Breast epithelium (tissue), 4 donors: ENCODE data around the gene TRPV3. TPM values are rescaled to one million over a fixed set of nuclear protein-coding genes. Genes with fewer than 3 reads are reported as not detected.
A peak's percentile ranks its signal among the peaks of the same experiment; 100 is the strongest.

Experiments used
- DNase-seq, 2 donors: peaks; one replicate each; pipeline ENCODE4 v3.0.0-alpha.2; 2019; ENCODE audit warnings: low spot score in 2 of 2
- H3K27ac ChIP-seq, 2 donors: fragments of 200-600 bp; sonication (generic) in 1 of 2; one replicate each; pipeline ENCODE4 v1.5.1; 2016 to 2019; ENCODE audit warnings: mild to moderate bottlenecking in 1 of 2
- H3K27me3 ChIP-seq, 2 donors: fragments of 200-600 bp; sonication (generic) in 1 of 2; one replicate each; pipeline versions ENCODE4 v1.5.1 to v1.6.0; 2017 to 2019; ENCODE audit warnings: control low read depth in 1 of 2, mild to moderate bottlenecking in 1 of 2
- H3K36me3 ChIP-seq: fragments of 200-600 bp; one replicate; pipeline ENCODE4 v1.5.1; 2019
- H3K4me1 ChIP-seq, 2 donors: fragments of 200-600 bp; sonication (generic); one replicate each; pipeline ENCODE4 v1.5.1; 2016 to 2019; ENCODE audit warnings: control low read depth in 1 of 2
- H3K4me3 ChIP-seq, 3 donors: fragments of 200-600 bp; sonication (generic); 1 replicate in 2 of 3; 2 replicates in 1 of 3; pipeline ENCODE4 v1.5.1; 2016 to 2019; ENCODE audit warnings: mild to moderate bottlenecking in 3 of 3, moderate library complexity in 2 of 3
- H3K9me3 ChIP-seq, 2 donors: fragments of 200-600 bp; sonication (generic) in 1 of 2; one replicate each; pipeline ENCODE4 v1.5.1; 2016 to 2019; ENCODE audit warnings: control low read depth in 1 of 2
- CTCF ChIP-seq, 3 donors: fragments of 450-650 bp; IDR thresholded peaks; one replicate each; pipeline ENCODE4 v1.5.1; 2016 to 2017; ENCODE audit warnings: antibody characterized with exemption in 3 of 3, mild to moderate bottlenecking in 3 of 3, moderate library complexity in 3 of 3
- POLR2A ChIP-seq: fragments of 450-650 bp; IDR thresholded peaks from one replicate; pipeline ENCODE4 v1.6.1; 2016; ENCODE audit warnings: antibody characterized with exemption, mild to moderate bottlenecking, moderate library complexity
- POLR2AphosphoS5 ChIP-seq, 3 donors: sonication (generic); formaldehyde crosslinking; IDR thresholded peaks; one replicate each; pipeline ENCODE4 v1.6.1; 2017; ENCODE audit warnings: antibody characterized with exemption in 3 of 3
- intact Hi-C: fragments of 100-400 bp; cut with DNase I; formaldehyde crosslinking; loops from one replicate; pipeline ENCODE4 v1.15.1; 2023; ENCODE audit warnings: low total_unique reads
- total RNA-seq, 3 donors: library from RNA; depleted of rRNA; stranded (reverse); fragments of >200 nt; gene quantifications; one replicate each; pipeline ENCODE4 v1.1.0, GENCODE V29; 2016

Gene TRPV3
- total RNA-seq, 3 donors from 2014 or later: 0.98 to 1.1 (median 1.0) TPM

GRCh38 chr17:3600529-3601205 lies 43.1 kb upstream of the TRPV3 start:
- no peak for DNase-seq
- no peak overlapping the region for H3K27ac ChIP-seq
- H3K9me3 ChIP-seq: no peaks in the 10 kb centered on the region
- H3K27me3 ChIP-seq: no peaks in the 10 kb centered on the region
- intact Hi-C loops: no loop called here
- TF ChIP-seq POLR2AphosphoS5 (IDR thresholded peaks at IDR 0.05) (no peak), CTCF (IDR thresholded peaks at IDR 0.05) (no peak), POLR2A (no peak)
- H3K4me1 ChIP-seq: no peaks in the 10 kb centered on the region
- no peaks in the 10 kb centered on the region for H3K36me3 ChIP-seq
- no peak overlapping the region for H3K4me3 ChIP-seq

- DNase-seq: no peak
- H3K9me3 ChIP-seq: no peaks in the 10 kb centered on the region
- no peak for TF ChIP-seq CTCF (IDR thresholded peaks at IDR 0.05)
- TF ChIP-seq POLR2AphosphoS5 (IDR thresholded peaks at IDR 0.05): no peak
- no peak for TF ChIP-seq POLR2A
- H3K4me1 ChIP-seq: no peaks in the 10 kb centered on the region
- intact Hi-C loops: no loop called here
- no peak overlapping the region for H3K4me3 ChIP-seq
- H3K36me3 ChIP-seq: no peaks in the 10 kb centered on the region
- no peaks in the 10 kb centered on the region for H3K27me3 ChIP-seq
- no peak overlapping the region for H3K27ac ChIP-seq
These were observed 40.5 kb upstream of the TRPV3 start for GRCh38 chr17:3598078-3598477.

- no peaks in the 10 kb centered on the region for H3K4me1 ChIP-seq
- no peak overlapping the region for H3K4me3 ChIP-seq
- no peak for TF ChIP-seq CTCF (IDR thresholded peaks at IDR 0.05)
- no peak overlapping the region for H3K27ac ChIP-seq
- intact Hi-C loops: no loop called here
- no peaks in the 10 kb centered on the region for H3K27me3 ChIP-seq
- no peaks in the 10 kb centered on the region for H3K9me3 ChIP-seq
- DNase-seq: no peak
- H3K36me3 ChIP-seq: no peaks in the 10 kb centered on the region
These were observed 39.3 kb upstream of the TRPV3 start for GRCh38 chr17:3596804-3597464.

- DNase-seq: no peak
- TF ChIP-seq POLR2AphosphoS5 (IDR thresholded peaks at IDR 0.05) (no peak), POLR2A (no peak), CTCF (IDR thresholded peaks at IDR 0.05) (no peak)
- Histone ChIP-seq H3K36me3 (no peaks in the 10 kb centered on the region), H3K9me3 (no peaks in the 10 kb centered on the region), H3K4me3 (no peak overlapping the region), H3K27me3 (no peaks in the 10 kb centered on the region), H3K27ac (peak overlapping the region in 1 of 2 donors; percentile 7), H3K4me1 (no peaks in the 10 kb centered on the region)
- intact Hi-C loops: no loop called here
These were observed 37.4 kb upstream of the TRPV3 start for GRCh38 chr17:3594976-3595375.

- Histone ChIP-seq H3K27me3 (no peaks in the 10 kb centered on the region), H3K4me1 (no peaks in the 10 kb centered on the region), H3K4me3 (no peak overlapping the region), H3K9me3 (no peaks in the 10 kb centered on the region), H3K36me3 (no peaks in the 10 kb centered on the region), H3K27ac (peak overlapping the region in 1 of 2 donors; percentile 7)
- DNase-seq: no peak
- intact Hi-C loops: no loop called here
- TF ChIP-seq POLR2A: no peak
- TF ChIP-seq POLR2AphosphoS5 (IDR thresholded peaks at IDR 0.05): no peak
- no peak for TF ChIP-seq CTCF (IDR thresholded peaks at IDR 0.05)
These were observed 36.6 kb upstream of the TRPV3 start for GRCh38 chr17:3594051-3594800.
